Astrocyte of the cerebellum (primary cell): Measurements from ENCODE around the gene CRYBB2.

Source experiments
- DNase-seq: peaks from one replicate; pipeline ENCODE4 v3.0.0-alpha.2; 2011; ENCODE audit warnings: low read depth
- H3K4me3 ChIP-seq: 2 replicates; pipeline ENCODE4 v1.5.1; 2011; ENCODE audit warnings: mild to moderate bottlenecking, low read depth, low read length, moderate library complexity
- in situ Hi-C: cut with HindIII; loops from 2 replicates; pipeline ENCODE4 v1.10.0; 2017; ENCODE audit warnings: low sequenced_read_pairs
- TF ChIP-seq, protein P1 (sequence below): IDR thresholded peaks from 2 replicates; pipeline ENCODE4 v1.5.1; 2012; ENCODE audit warnings: low read length, low read depth, moderate library complexity, mild to moderate bottlenecking; ENCODE audit errors: missing control alignments

CRYBB2 gene, protein sequence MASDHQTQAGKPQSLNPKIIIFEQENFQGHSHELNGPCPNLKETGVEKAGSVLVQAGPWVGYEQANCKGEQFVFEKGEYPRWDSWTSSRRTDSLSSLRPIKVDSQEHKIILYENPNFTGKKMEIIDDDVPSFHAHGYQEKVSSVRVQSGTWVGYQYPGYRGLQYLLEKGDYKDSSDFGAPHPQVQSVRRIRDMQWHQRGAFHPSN

DNA sequence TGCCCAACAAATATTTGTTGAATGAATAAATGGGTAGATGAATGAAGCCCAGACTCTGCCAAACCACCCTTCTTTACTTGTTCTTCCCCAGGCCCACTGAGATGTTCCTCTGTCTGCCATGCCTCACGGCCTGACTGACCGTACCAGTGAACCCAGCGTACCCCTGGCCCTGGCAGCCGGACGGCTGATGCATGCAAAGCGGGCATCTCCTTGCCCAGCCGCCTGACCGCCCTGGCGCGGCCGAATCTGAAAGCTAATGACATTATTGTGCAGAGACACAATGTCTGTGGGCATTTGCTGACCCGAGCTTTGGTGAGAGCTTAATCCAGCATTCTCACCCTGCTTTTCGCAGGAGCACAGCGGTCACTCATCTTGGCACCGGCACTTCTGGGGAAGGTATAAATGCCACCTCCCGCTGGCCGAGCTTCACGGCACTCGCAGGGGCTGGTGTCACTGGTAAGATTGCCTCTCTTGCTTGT is at the start of gene CRYBB2:
Gene CRYBB2, plus strand, starts transcription at position 429 of the 479 bp plus-strand sequence. CDS start 1,791 bp downstream, outside the sequence.
- DNase-seq = no peak
- in situ Hi-C loops = no loop called here
- TF ChIP-seq, protein P1, sequence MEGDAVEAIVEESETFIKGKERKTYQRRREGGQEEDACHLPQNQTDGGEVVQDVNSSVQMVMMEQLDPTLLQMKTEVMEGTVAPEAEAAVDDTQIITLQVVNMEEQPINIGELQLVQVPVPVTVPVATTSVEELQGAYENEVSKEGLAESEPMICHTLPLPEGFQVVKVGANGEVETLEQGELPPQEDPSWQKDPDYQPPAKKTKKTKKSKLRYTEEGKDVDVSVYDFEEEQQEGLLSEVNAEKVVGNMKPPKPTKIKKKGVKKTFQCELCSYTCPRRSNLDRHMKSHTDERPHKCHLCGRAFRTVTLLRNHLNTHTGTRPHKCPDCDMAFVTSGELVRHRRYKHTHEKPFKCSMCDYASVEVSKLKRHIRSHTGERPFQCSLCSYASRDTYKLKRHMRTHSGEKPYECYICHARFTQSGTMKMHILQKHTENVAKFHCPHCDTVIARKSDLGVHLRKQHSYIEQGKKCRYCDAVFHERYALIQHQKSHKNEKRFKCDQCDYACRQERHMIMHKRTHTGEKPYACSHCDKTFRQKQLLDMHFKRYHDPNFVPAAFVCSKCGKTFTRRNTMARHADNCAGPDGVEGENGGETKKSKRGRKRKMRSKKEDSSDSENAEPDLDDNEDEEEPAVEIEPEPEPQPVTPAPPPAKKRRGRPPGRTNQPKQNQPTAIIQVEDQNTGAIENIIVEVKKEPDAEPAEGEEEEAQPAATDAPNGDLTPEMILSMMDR = no peak
- no peak within 1 kb of the TSS for H3K4me3 ChIP-seq

DNA sequence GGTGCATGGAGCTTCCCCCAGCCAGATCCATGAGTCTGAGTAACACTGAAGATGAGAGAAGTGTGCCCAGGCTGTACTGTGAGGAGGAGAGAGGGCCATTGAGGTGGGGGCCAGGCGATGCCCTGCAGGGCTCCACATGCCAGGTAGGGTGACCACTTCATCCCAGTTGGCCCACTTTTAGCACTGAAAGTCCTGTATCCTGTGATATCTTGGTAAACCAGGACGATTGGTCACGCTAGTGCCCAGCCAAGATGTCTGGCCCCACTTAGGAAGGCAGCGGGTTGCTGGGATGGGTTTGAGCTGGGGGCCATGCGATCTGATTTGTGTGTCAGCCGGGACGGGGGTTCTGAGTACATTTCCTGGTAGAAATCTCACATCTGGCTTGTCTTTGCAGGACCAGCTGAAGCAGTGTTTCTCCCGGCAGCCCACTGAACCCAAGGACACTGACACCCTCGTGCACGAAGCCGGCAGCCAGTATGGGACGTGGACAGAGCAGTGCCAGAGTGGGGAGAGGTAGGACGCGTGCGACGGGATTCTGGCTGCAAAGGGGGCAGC is 48.9 kb upstream of the CRYBB2 start:
- in situ Hi-C loops = no loop called here
- no peak overlapping the region for H3K4me3 ChIP-seq
- no peak for DNase-seq
- TF ChIP-seq, protein P1 = no peak

GRCh38 chr22:25172153-25172552 is 47.3 kb upstream of the CRYBB2 start:
- in situ Hi-C loops = no loop called here
- H3K4me3 ChIP-seq = no peak overlapping the region
- no peak for DNase-seq
- TF ChIP-seq, protein P1 = peak; percentile 8

DNA sequence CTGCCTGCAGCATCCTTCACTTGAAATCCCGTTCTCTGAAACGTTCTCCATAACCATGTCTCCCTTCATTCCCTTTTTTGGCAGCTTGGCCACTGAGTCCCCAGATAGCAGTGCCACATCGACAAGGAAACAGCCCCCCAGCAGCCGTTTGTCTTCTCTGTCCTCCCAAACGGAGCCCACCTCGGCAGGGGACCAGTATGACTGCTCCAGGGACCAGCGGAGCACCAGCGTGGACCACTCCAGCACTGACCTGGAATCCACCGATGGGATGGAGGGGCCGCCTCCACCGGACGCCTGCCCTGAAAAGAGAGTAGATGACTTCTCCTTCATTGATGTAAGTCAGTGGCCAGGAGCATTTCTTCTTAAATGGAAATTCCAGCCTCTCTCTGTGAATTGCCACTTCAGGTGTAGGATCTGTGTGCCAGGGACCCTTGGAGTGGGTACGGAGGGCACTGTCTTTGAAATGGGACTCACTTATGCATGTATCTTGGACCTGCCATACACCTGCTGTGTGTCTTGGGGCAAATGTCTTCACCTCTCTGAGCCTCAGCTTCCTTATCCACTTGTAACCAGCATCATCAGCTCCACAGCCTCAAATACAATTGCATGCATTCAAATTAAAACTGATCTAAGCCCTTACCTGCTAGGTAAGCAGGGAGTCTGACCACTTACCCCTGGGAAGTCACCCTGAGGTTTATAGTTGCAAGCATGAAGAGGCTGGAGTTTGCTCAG is 45.1 kb upstream of the CRYBB2 start:
- in situ Hi-C loops = no loop called here
- no peak for DNase-seq
- no peak overlapping the region for H3K4me3 ChIP-seq
- TF ChIP-seq, protein P1 = no peak

DNA sequence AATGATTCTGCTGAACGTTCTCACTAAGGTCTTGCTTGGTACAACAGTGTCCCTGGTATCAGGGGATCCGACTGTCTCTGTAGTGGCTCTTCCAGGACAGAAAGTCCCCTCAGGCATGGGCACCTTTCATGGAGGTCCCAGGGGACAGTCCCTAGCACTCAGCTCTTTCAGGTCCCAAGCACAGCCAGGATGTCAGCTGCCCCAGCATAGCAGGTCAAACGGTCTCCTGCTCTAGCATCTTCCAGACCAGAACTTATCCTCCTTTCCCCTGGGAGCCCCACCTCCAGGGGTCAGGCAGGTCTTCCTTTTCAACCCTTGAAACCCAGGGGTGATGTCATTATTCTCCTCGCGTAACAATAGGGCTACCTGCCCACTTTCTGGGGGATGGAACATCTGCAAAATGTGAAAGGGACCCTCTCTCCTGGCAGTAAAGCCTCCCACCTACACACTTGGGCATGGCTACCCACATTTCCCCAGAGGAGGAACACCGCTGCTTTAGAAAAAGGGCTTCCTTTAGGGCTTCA is 44.5 kb upstream of the CRYBB2 start:
- in situ Hi-C loops = no loop called here
- no peak for DNase-seq
- TF ChIP-seq, protein P1 = no peak
- H3K4me3 ChIP-seq = no peak overlapping the region

DNA sequence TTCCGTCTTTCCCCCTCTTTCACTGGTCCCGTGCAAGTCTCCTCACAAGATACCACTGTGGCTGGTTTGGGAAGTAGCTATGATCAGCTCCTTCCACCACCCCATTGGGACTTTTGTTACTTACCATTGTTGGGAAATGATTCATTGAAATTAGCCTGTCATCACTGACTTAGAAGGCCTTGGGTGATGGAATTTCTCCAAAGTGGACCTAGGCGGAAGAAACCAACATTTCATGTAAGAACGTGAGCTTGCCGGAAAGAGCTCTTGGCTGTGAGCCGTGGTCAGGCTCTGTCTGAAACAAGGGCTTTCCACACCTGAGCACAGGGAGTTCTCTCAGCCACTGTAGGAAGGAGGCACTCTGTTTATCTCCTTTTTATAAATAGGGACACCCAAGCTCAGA is 43.3 kb upstream of the CRYBB2 start:
- H3K4me3 ChIP-seq = no peak overlapping the region
- DNase-seq = no peak
- in situ Hi-C loops = no loop called here

More for the DNA sequence above, 43.3 kb upstream of the CRYBB2 start:
- TF ChIP-seq, protein P1 = no peak
